Adipocyte (in vitro differentiated cells): ENCODE results near the gene TBC1D9.

Source experiments
- DNase-seq: peaks from one replicate; pipeline ENCODE4 v3.0.0-alpha.2; 2015; ENCODE audit warnings: low read depth
- H3K27me3 ChIP-seq: replicated peaks from 2 replicates; pipeline ENCODE4 v1.7.0; 2013; ENCODE audit warnings: mild to moderate bottlenecking, low read length, moderate library complexity; ENCODE audit not compliant: control insufficient read depth, insufficient read depth
- H3K36me3 ChIP-seq: 2 replicates; pipeline ENCODE4 v1.7.0; 2013; ENCODE audit warnings: low read length, mild to moderate bottlenecking, moderate library complexity; ENCODE audit not compliant: control insufficient read depth, insufficient read depth, severe bottlenecking
- H3K4me1 ChIP-seq: 2 replicates; pipeline ENCODE4 v1.7.0; 2013; ENCODE audit warnings: mild to moderate bottlenecking, low read length, moderate library complexity; ENCODE audit not compliant: control insufficient read depth, insufficient read depth
- H3K4me3 ChIP-seq: 2 replicates; pipeline ENCODE4 v1.7.0; 2013; ENCODE audit warnings: mild to moderate bottlenecking, low read length, moderate library complexity
- H3K9ac ChIP-seq: 2 replicates; pipeline ENCODE4 v1.7.0; 2013; ENCODE audit warnings: mild to moderate bottlenecking, low read length, moderate library complexity
- H3K9me3 ChIP-seq: 2 replicates; pipeline ENCODE4 v1.7.0; 2013; ENCODE audit warnings: mild to moderate bottlenecking, low read length, moderate library complexity; ENCODE audit not compliant: control insufficient read depth

The TBC1D9 gene

GRCh38 chr4:140628016-140628415 lies 128.2 kb downstream of the TBC1D9 start:
- Histone ChIP-seq H3K36me3 (peaks cover 67% of the 10 kb centered on the region), H3K9me3 (no peaks in the 10 kb centered on the region), H3K4me1 (no peaks in the 10 kb centered on the region), H3K9ac (no peak overlapping the region), H3K4me3 (no peak overlapping the region), H3K27me3 (no peaks in the 10 kb centered on the region)
- no peak for DNase-seq

GRCh38 chr4:140626661-140627376 lies 129.4 kb downstream of the TBC1D9 start:
- DNase-seq, result peak; percentile 36
- Histone ChIP-seq H3K9me3 (no peaks in the 10 kb centered on the region), H3K4me3 (no peak overlapping the region), H3K4me1 (no peaks in the 10 kb centered on the region), H3K9ac (no peak overlapping the region), H3K36me3 (peaks cover 68% of the 10 kb centered on the region), H3K27me3 (no peaks in the 10 kb centered on the region)

- Histone ChIP-seq H3K4me3 (no peak overlapping the region), H3K36me3 (peaks cover 49% of the 10 kb centered on the region), H3K27me3 (no peaks in the 10 kb centered on the region), H3K9me3 (no peaks in the 10 kb centered on the region), H3K9ac (no peak overlapping the region), H3K4me1 (no peaks in the 10 kb centered on the region)
- no peak for DNase-seq
Observed at GRCh38 chr4:140622333-140622958, 133.7 kb downstream of the TBC1D9 start.

- no peak for DNase-seq
- no peak overlapping the region for H3K9ac ChIP-seq
- H3K36me3 ChIP-seq, result peaks cover 37% of the 10 kb centered on the region
Observed at GRCh38 chr4:140621161-140621560, 135.0 kb downstream of the TBC1D9 start.

GRCh38 chr4:140617499-140618248 lies 138.5 kb downstream of the TBC1D9 start:
- no peak for DNase-seq
- H3K36me3 ChIP-seq, result peaks cover 12% of the 10 kb centered on the region
- H3K9me3 ChIP-seq, result no peaks in the 10 kb centered on the region
- H3K27me3 ChIP-seq, result no peaks in the 10 kb centered on the region
- H3K4me3 ChIP-seq, result no peak overlapping the region
- H3K9ac ChIP-seq, result no peak overlapping the region
- no peaks in the 10 kb centered on the region for H3K4me1 ChIP-seq

More at GRCh38 chr4:140621161-140621560, 135.0 kb downstream of the TBC1D9 start:
- Histone ChIP-seq H3K4me1 (no peaks in the 10 kb centered on the region), H3K4me3 (no peak overlapping the region), H3K9me3 (no peaks in the 10 kb centered on the region), H3K27me3 (no peaks in the 10 kb centered on the region)

- H3K9me3 ChIP-seq, result no peaks in the 10 kb centered on the region
- H3K9ac ChIP-seq, result no peak overlapping the region
- no peaks in the 10 kb centered on the region for H3K27me3 ChIP-seq
- no peaks in the 10 kb centered on the region for H3K4me1 ChIP-seq
- DNase-seq, result no peak
- no peaks in the 10 kb centered on the region for H3K36me3 ChIP-seq
- no peak overlapping the region for H3K4me3 ChIP-seq
Observed at GRCh38 chr4:140615451-140615850, 140.7 kb downstream of the TBC1D9 start.

GRCh38 chr4:140612357-140612756 lies 143.8 kb downstream of the TBC1D9 start:
- Histone ChIP-seq H3K9me3 (no peaks in the 10 kb centered on the region), H3K36me3 (no peaks in the 10 kb centered on the region), H3K4me3 (no peak overlapping the region), H3K9ac (no peak overlapping the region), H3K4me1 (no peaks in the 10 kb centered on the region), H3K27me3 (no peaks in the 10 kb centered on the region)
- DNase-seq, result no peak

GRCh38 chr4:140611854-140612253 lies 144.3 kb downstream of the TBC1D9 start:
- no peak overlapping the region for H3K4me3 ChIP-seq
- H3K4me1 ChIP-seq, result no peaks in the 10 kb centered on the region
- H3K9me3 ChIP-seq, result no peaks in the 10 kb centered on the region
- no peaks in the 10 kb centered on the region for H3K27me3 ChIP-seq
- no peak for DNase-seq
- H3K9ac ChIP-seq, result no peak overlapping the region
- H3K36me3 ChIP-seq, result no peaks in the 10 kb centered on the region

GRCh38 chr4:140609548-140610425 lies 146.4 kb downstream of the TBC1D9 start:
- H3K9me3 ChIP-seq, result no peaks in the 10 kb centered on the region
- DNase-seq, result peak; percentile 80
- peaks cover 7% of the 10 kb centered on the region for H3K27me3 ChIP-seq
- no peak overlapping the region for H3K4me3 ChIP-seq
- H3K4me1 ChIP-seq, result no peaks in the 10 kb centered on the region
- no peak overlapping the region for H3K9ac ChIP-seq
- H3K36me3 ChIP-seq, result no peaks in the 10 kb centered on the region

- H3K4me1 ChIP-seq, result no peaks in the 10 kb centered on the region
- H3K36me3 ChIP-seq, result no peaks in the 10 kb centered on the region
Observed at GRCh38 chr4:140607852-140608251, 148.3 kb downstream of the TBC1D9 start.

More at GRCh38 chr4:140607852-140608251, 148.3 kb downstream of the TBC1D9 start:
- no peak overlapping the region for H3K9ac ChIP-seq
- H3K4me3 ChIP-seq, result no peak overlapping the region
- H3K27me3 ChIP-seq, result peaks cover 9% of the 10 kb centered on the region
- no peak for DNase-seq
- no peaks in the 10 kb centered on the region for H3K9me3 ChIP-seq
